ENCODE data around the gene ZNF804B.

DNA sequence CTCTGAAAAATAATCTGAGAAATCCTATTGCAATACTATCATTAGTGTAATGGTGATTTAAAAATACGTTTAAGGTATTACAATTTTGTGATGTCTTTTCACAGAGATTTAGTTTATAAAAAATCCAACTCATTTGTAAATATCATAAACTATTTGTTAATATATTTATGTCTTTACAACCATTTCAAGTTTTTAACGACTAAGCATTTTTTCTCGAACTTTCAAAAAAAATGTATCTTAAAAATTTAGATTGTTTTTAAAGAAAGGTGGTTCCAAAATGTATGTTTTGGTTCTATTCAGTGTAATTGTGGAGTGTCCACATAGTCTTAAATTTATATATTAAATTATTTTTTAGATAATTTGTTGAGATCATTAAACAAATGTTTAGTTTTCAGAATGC, 170.2 kb downstream of the ZNF804B start:
- TF ChIP-seq, protein P1, sequence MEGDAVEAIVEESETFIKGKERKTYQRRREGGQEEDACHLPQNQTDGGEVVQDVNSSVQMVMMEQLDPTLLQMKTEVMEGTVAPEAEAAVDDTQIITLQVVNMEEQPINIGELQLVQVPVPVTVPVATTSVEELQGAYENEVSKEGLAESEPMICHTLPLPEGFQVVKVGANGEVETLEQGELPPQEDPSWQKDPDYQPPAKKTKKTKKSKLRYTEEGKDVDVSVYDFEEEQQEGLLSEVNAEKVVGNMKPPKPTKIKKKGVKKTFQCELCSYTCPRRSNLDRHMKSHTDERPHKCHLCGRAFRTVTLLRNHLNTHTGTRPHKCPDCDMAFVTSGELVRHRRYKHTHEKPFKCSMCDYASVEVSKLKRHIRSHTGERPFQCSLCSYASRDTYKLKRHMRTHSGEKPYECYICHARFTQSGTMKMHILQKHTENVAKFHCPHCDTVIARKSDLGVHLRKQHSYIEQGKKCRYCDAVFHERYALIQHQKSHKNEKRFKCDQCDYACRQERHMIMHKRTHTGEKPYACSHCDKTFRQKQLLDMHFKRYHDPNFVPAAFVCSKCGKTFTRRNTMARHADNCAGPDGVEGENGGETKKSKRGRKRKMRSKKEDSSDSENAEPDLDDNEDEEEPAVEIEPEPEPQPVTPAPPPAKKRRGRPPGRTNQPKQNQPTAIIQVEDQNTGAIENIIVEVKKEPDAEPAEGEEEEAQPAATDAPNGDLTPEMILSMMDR (conservative IDR thresholded peaks at IDR 0.05; ENCODE audit: low read depth, low read length), result no peak
- TF ChIP-seq MAFK (IDR thresholded peaks at IDR 0.05; ENCODE audit: low read depth, low read length) (peak; percentile 58), FOS (IDR thresholded peaks at IDR 0.05; ENCODE audit: low read depth, low read length) (no peak), SMC3 (IDR thresholded peaks at IDR 0.05; ENCODE audit: low read depth, low read length) (no peak), RAD21 (IDR thresholded peaks at IDR 0.05; ENCODE audit: low read length) (no peak), POLR2A (IDR thresholded peaks at IDR 0.05; ENCODE audit: low read depth, low read length) (no peak), RCOR1 (IDR thresholded peaks at IDR 0.05; ENCODE audit: insufficient replicate concordance, low read length) (no peak), RFX5 (IDR thresholded peaks at IDR 0.05; ENCODE audit: low read depth, low read length) (no peak)
- TF ChIP-seq, protein P2, sequence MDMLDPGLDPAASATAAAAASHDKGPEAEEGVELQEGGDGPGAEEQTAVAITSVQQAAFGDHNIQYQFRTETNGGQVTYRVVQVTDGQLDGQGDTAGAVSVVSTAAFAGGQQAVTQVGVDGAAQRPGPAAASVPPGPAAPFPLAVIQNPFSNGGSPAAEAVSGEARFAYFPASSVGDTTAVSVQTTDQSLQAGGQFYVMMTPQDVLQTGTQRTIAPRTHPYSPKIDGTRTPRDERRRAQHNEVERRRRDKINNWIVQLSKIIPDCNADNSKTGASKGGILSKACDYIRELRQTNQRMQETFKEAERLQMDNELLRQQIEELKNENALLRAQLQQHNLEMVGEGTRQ (IDR thresholded peaks at IDR 0.05; ENCODE audit: low read depth, low read length), result no peak
